Endothelial cell of umbilical vein (primary cell): ENCODE measurements around the gene SLC10A2. TPM values are rescaled to one million over a fixed set of nuclear protein-coding genes. Genes with fewer than 3 reads are reported as not detected.

Experiments used
- BruUV-seq: library from RNA; stranded (reverse); fragments of 400-500 nt; replicated peaks from 2 replicates; lab custom pipeline; 2021; lab: Mats Ljungman, UMichigan
- CTCF ChIA-PET: fragments of 300-600, 350-600 bp; sonication (Branson Sonifier 250); formaldehyde crosslinking; loops from one replicate; lab custom pipeline; 2021; ENCODE audit warnings: antibody characterized with exemption, inconsistent platforms; lab: Charles Lee
- POLR2A ChIA-PET: fragments of 300-600, 350-600 bp; sonication (Branson Sonifier 250); formaldehyde crosslinking; loops from one replicate; lab custom pipeline; 2021; ENCODE audit warnings: antibody characterized with exemption, inconsistent platforms; lab: Charles Lee
- DNase-seq: peaks from one replicate; pipeline ENCODE4 v3.0.0-alpha.2; 2011; ENCODE audit warnings: low read depth, low spot score
- FAIRE-seq: peaks from 2 replicates; lab custom pipeline; 2011; peaks lifted over from hg19 to GRCh38; lab: Jason Lieb, UNC
- H2AFZ ChIP-seq: 2 replicates; pipeline ENCODE4 v1.6.0; 2012; ENCODE audit warnings: low read depth, low read length, control low read depth, inconsistent platforms
- H3K27ac ChIP-seq: 2 replicates; pipeline ENCODE4 v1.5.1; 2011; ENCODE audit warnings: low read depth, mild to moderate bottlenecking, control low read depth, low read length, moderate library complexity; ENCODE audit not compliant: insufficient read depth
- H3K27me3 ChIP-seq, 2 experiments: 2 replicates each; pipeline versions ENCODE4 v1.6.0 to v1.6.1; 2011; ENCODE audit warnings: low read length in 2 of 2, mixed read lengths in 1 of 2; ENCODE audit not compliant: control insufficient read depth in 2 of 2, insufficient read depth in 2 of 2
- H3K36me3 ChIP-seq, 2 experiments: 2 replicates in 1 of 2; 3 replicates in 1 of 2; pipeline ENCODE4 v1.5.1; 2011; ENCODE audit warnings: low read length in 2 of 2, mild to moderate bottlenecking in 1 of 2, moderate library complexity in 1 of 2; ENCODE audit not compliant: control insufficient read depth in 2 of 2, insufficient read depth in 2 of 2; ENCODE audit errors: extremely low read depth in 1 of 2
- H3K4me1 ChIP-seq: 3 replicates; pipeline ENCODE4 v1.5.1; 2011; ENCODE audit warnings: mild to moderate bottlenecking, low read length; ENCODE audit not compliant: control insufficient read depth, insufficient read depth; ENCODE audit errors: extremely low read depth
- H3K4me2 ChIP-seq: 2 replicates; pipeline ENCODE4 v1.6.1; 2011; ENCODE audit warnings: low read length, control low read depth, mixed read lengths; ENCODE audit not compliant: insufficient read depth
- H3K4me3 ChIP-seq, 3 experiments: fragments of 200-600 bp in 1 of 3; sonication (generic), shearing (Covaris generic) in 1 of 3; replicated peaks in 1 of 3; 2 replicates each; pipeline ENCODE4 v1.5.1; 2011 to 2016; ENCODE audit warnings: control low read depth in 3 of 3, low read length in 3 of 3, mild to moderate bottlenecking in 2 of 3, inconsistent platforms in 1 of 3, low read depth in 1 of 3, moderate library complexity in 1 of 3; ENCODE audit not compliant: insufficient read depth in 1 of 3
- H3K79me2 ChIP-seq: 2 replicates; pipeline ENCODE4 v1.6.0; 2012; ENCODE audit warnings: low read length, inconsistent platforms; ENCODE audit not compliant: control insufficient read depth, insufficient read depth
- H3K9ac ChIP-seq: replicated peaks from 2 replicates; pipeline ENCODE3; 2011; ENCODE audit warnings: low read length, control low read depth; ENCODE audit not compliant: insufficient read depth; ENCODE audit errors: extremely low read depth
- H3K9me1 ChIP-seq: replicated peaks from 3 replicates; pipeline ENCODE4 v1.6.0; 2011; ENCODE audit warnings: mild to moderate bottlenecking, low read length; ENCODE audit not compliant: control insufficient read depth, insufficient read depth; ENCODE audit errors: extremely low read depth
- H3K9me3 ChIP-seq: replicated peaks from 2 replicates; pipeline ENCODE4 v1.5.1; 2012; ENCODE audit warnings: low read length, inconsistent platforms; ENCODE audit not compliant: control insufficient read depth, insufficient read depth
- H4K20me1 ChIP-seq: replicated peaks from 2 replicates; pipeline ENCODE3; 2011; ENCODE audit warnings: mild to moderate bottlenecking, low read length; ENCODE audit not compliant: control insufficient read depth, insufficient read depth; ENCODE audit errors: extremely low read depth
- CTCF ChIP-seq, 2 donors: IDR thresholded peaks; 1 replicate in 1 of 2; 2 replicates in 1 of 2; pipeline ENCODE4 v1.5.1; 2011; ENCODE audit warnings: low read length in 2 of 2, mild to moderate bottlenecking in 2 of 2, moderate library complexity in 2 of 2, control low read depth in 1 of 2, inconsistent platforms in 1 of 2, low read depth in 1 of 2; ENCODE audit not compliant: insufficient read depth in 1 of 2; ENCODE audit errors: extremely low read depth in 1 of 2
- EZH2 ChIP-seq: IDR thresholded peaks from 2 replicates; pipeline ENCODE4 v1.6.1; 2012; ENCODE audit warnings: borderline replicate concordance, low read depth, mild to moderate bottlenecking, moderate library complexity, low read length, inconsistent platforms; ENCODE audit not compliant: severe bottlenecking
- FOS ChIP-seq: IDR thresholded peaks from 2 replicates; pipeline ENCODE4 v1.6.1; 2011; ENCODE audit warnings: mild to moderate bottlenecking, low read length, moderate library complexity, borderline replicate concordance; ENCODE audit not compliant: insufficient read depth
- GATA2 ChIP-seq: IDR thresholded peaks from 2 replicates; pipeline ENCODE4 v1.7.0; 2011; ENCODE audit warnings: low read depth, mild to moderate bottlenecking, moderate library complexity, mixed read lengths, low read length; ENCODE audit not compliant: insufficient read length, insufficient read depth
- JUN ChIP-seq: IDR thresholded peaks from 2 replicates; pipeline ENCODE4 v1.6.1; 2011; ENCODE audit warnings: borderline replicate concordance, low read depth; ENCODE audit not compliant: insufficient read length, insufficient read depth
- MAX ChIP-seq: IDR thresholded peaks from 2 replicates; pipeline ENCODE4 v1.6.1; 2011; ENCODE audit not compliant: insufficient read depth, insufficient read length
- MYC ChIP-seq: IDR thresholded peaks from one replicate; pipeline ENCODE4 v1.6.1; 2011; ENCODE audit warnings: mild to moderate bottlenecking, low read depth, low read length
- POLR2A ChIP-seq: IDR thresholded peaks from 2 replicates; pipeline ENCODE4 v1.6.1; 2012; ENCODE audit warnings: low read depth, mild to moderate bottlenecking, control low read depth, low read length
- POLR2AphosphoS5 ChIP-seq: IDR thresholded peaks from 2 replicates; pipeline ENCODE4 v1.6.1; 2012; ENCODE audit warnings: low read depth, mild to moderate bottlenecking, control low read depth, low read length, moderate library complexity; ENCODE audit not compliant: insufficient read depth
- dilution Hi-C: fragments of 300-500 bp; cut with MboI; formaldehyde crosslinking; loops from one replicate; pipeline ENCODE4 v1.15.0; 2019; ENCODE audit warnings: low sequenced_read_pairs; ENCODE audit not compliant: extremely low pct_ligation_motif_present
- intact Hi-C: fragments of 100-400 bp; cut with micrococcal nuclease; formaldehyde crosslinking; loops from one replicate; pipeline ENCODE4 v1.10.0; 2022
- polyA plus RNA-seq, 4 experiments: library from polyadenylated mRNA; depleted of rRNA in 3 of 4; stranded (reverse) in 3 of 4; unstranded in 1 of 4; fragments of >200 nt; gene quantifications; 2 replicates each; pipeline versions ENCODE4 v1.2.1 to v1.2.3, GENCODE V29; 2011 to 2012; ENCODE audit warnings: missing spikeins in 1 of 4
- total RNA-seq: library from RNA; stranded (reverse); gene quantifications from 2 replicates; pipeline ENCODE4 v1.2.3, GENCODE V29; 2021

SLC10A2 gene
- total and polyA plus RNA-seq, 2 donors (not counting 3 experiments of a cell fraction or from before 2014, with no cell fraction given): not detected

GRCh38 chr13:103033999-103034398 is 32.2 kb downstream of the SLC10A2 start:
- TF ChIP-seq JUN (no peak), EZH2 (no peak), MAX (no peak), POLR2A (no peak), POLR2AphosphoS5 (no peak), CTCF (IDR thresholded peaks at IDR 0.05; ENCODE audit: extremely low read depth in 1 of 2, insufficient read depth in 1 of 2, low read depth in 1 of 2, low read length in 2 of 2) (no peak), GATA2 (no peak), FOS (no peak), MYC (no peak)
- H3K4me1 ChIP-seq: no peaks in the 10 kb centered on the region
- H3K36me3 ChIP-seq: no peaks in the 10 kb centered on the region
- ChIA-PET CTCF (no interaction called here), POLR2A (no interaction called here)
- BruUV-seq: no TSS peak
- DNase-seq (no peak), FAIRE-seq (no peak)
- H3K9me1 ChIP-seq: no peaks in the 10 kb centered on the region
- no peak overlapping the region for H2AFZ ChIP-seq
- dilution Hi-C loops (no loop called here), intact Hi-C loops (no loop called here)
- H3K27me3 ChIP-seq: no peaks in the 10 kb centered on the region
- H4K20me1 ChIP-seq: no peaks in the 10 kb centered on the region
- H3K4me2 ChIP-seq: no peak overlapping the region
- peaks cover 2% of the 10 kb centered on the region for H3K9me3 ChIP-seq
- H3K4me3 ChIP-seq: no peak overlapping the region
- no peaks in the 10 kb centered on the region for H3K79me2 ChIP-seq
- no peak overlapping the region for H3K9ac ChIP-seq
- H3K27ac ChIP-seq: no peak overlapping the region
